CMK (cell line): ENCODE data around the gene UPP1.

Experiments used
- DNase-seq: peaks from one replicate; pipeline ENCODE4 v3.0.0-alpha.2; 2010; ENCODE audit warnings: low read depth

Gene UPP1

GRCh38 chr7:48085942-48086341 is 3.1 kb upstream of the UPP1 start:
- no peak for DNase-seq

GRCh38 chr7:48087349-48087748 is 1.7 kb upstream of the UPP1 start:
- no peak for DNase-seq

- peak; percentile 31 for DNase-seq
These were observed 463 bp upstream of the UPP1 start for GRCh38 chr7:48088559-48089045.

GRCh38 chr7:48090095-48090805 is 1.2 kb downstream of the UPP1 start:
- DNase-seq, result no peak

GRCh38 chr7:48091506-48092433 is 2.7 kb downstream of the UPP1 start:
- DNase-seq, result no peak

- no peak for DNase-seq
These were observed 5.8 kb downstream of the UPP1 start for GRCh38 chr7:48094861-48095293.

- no peak for DNase-seq
These were observed 7.2 kb downstream of the UPP1 start for GRCh38 chr7:48096273-48096672.

GRCh38 chr7:48097521-48098231 is 8.6 kb downstream of the UPP1 start:
- no peak for DNase-seq

GRCh38 chr7:48098846-48099245 is 9.8 kb downstream of the UPP1 start:
- no peak for DNase-seq

- no peak for DNase-seq
These were observed 10.7 kb downstream of the UPP1 start for GRCh38 chr7:48099781-48100180.

GRCh38 chr7:48101352-48101751 is 12.3 kb downstream of the UPP1 start:
- no peak for DNase-seq

- DNase-seq, result no peak
These were observed 12.9 kb downstream of the UPP1 start for GRCh38 chr7:48101968-48102367.

- DNase-seq, result no peak
These were observed 13.5 kb downstream of the UPP1 start for GRCh38 chr7:48102530-48102929.

- no peak for DNase-seq
These were observed 16.0 kb downstream of the UPP1 start for GRCh38 chr7:48105045-48105444.

GRCh38 chr7:48106906-48107659 is 18.0 kb downstream of the UPP1 start:
- DNase-seq, result no peak

GRCh38 chr7:48107926-48108472 is 18.9 kb downstream of the UPP1 start:
- no peak for DNase-seq

- DNase-seq, result no peak
These were observed 20.1 kb downstream of the UPP1 start for GRCh38 chr7:48108959-48109847.

- DNase-seq, result peak; percentile 11
These were observed 21.0 kb downstream of the UPP1 start for GRCh38 chr7:48109848-48110663.

- no peak for DNase-seq
These were observed 21.8 kb downstream of the UPP1 start for GRCh38 chr7:48110868-48111267.
